Sigmoid colon (tissue), 7 donors: Measurements from ENCODE around the gene OLFML1. TPM values are rescaled to one million over a fixed set of nuclear protein-coding genes. Genes with fewer than 3 reads are reported as not detected.

Experiments used
- DNase-seq: peaks from one replicate; pipeline ENCODE4 v3.0.0-alpha.2; 2019
- H3K27ac ChIP-seq, 4 donors: fragments of 200-600 bp; sonication (generic); one replicate each; pipeline ENCODE4 v1.5.1; 2016 to 2019; ENCODE audit warnings: mild to moderate bottlenecking in 1 of 4
- H3K27me3 ChIP-seq, 3 donors: fragments of 200-600 bp; sonication (generic); one replicate each; pipeline ENCODE4 v1.5.1; 2019; ENCODE audit warnings: mild to moderate bottlenecking in 1 of 3
- H3K36me3 ChIP-seq, 4 donors: fragments of 200-600 bp; sonication (generic); one replicate each; pipeline ENCODE4 v1.5.1; 2016 to 2019
- H3K4me1 ChIP-seq, 4 donors: fragments of 200-600 bp; sonication (generic); one replicate each; pipeline ENCODE4 v1.5.1; 2017 to 2019
- H3K4me3 ChIP-seq, 4 donors: fragments of 200-600 bp; sonication (generic); one replicate each; pipeline ENCODE4 v1.5.1; 2017 to 2019; ENCODE audit warnings: mild to moderate bottlenecking in 2 of 4, moderate library complexity in 1 of 4
- H3K9me3 ChIP-seq, 4 donors: fragments of 200-600 bp in 3 of 4; sonication (generic) in 3 of 4; one replicate each; pipeline versions ENCODE4 v1.5.1 to v1.6.1; 2013 to 2019
- EP300 ChIP-seq, 4 donors: sonication (generic); formaldehyde crosslinking; IDR thresholded peaks; one replicate each; pipeline ENCODE4 v1.6.1; 2017; ENCODE audit warnings: antibody characterized with exemption in 4 of 4
- POLR2A ChIP-seq, 2 donors: fragments of 450-650 bp; IDR thresholded peaks; one replicate each; pipeline ENCODE4 v1.6.1; 2016; ENCODE audit warnings: antibody characterized with exemption in 2 of 2, mild to moderate bottlenecking in 2 of 2, moderate library complexity in 2 of 2
- POLR2AphosphoS5 ChIP-seq, 4 donors: sonication (generic); formaldehyde crosslinking; IDR thresholded peaks; one replicate each; pipeline ENCODE4 v1.6.1; 2017; ENCODE audit warnings: antibody characterized with exemption in 4 of 4
- WGBS, 2 donors: extraction: QIAGEN DNeasy Blood & Tissue Kit; methylation state at CpG; one replicate each; pipeline ENCODE4 v1.1.7; 2013; 5-methylcytosine and 5-hydroxymethylcytosine counted together
- intact Hi-C: fragments of 100-400 bp; cut with DNase I; formaldehyde crosslinking; loops from one replicate; pipeline ENCODE4 v1.15.1; 2023
- polyA plus RNA-seq, 3 donors: library from polyadenylated mRNA; stranded (reverse); fragments of 200-250 nt; gene quantifications; one replicate each; pipeline ENCODE4 v1.2.3, GENCODE V29; 2013
- total RNA-seq, 4 donors: library from RNA; depleted of rRNA; stranded (reverse); fragments of >200 nt; gene quantifications; one replicate each; pipeline ENCODE4 v1.1.0, GENCODE V29; 2016
- TF ChIP-seq, protein P1 (sequence below), 4 experiments: fragments of 450-650 bp in 3 of 4; fragments of 200-600 bp in 1 of 4; IDR thresholded peaks; one replicate each; pipeline ENCODE4 v1.5.1; 2016 to 2019; ENCODE audit warnings: antibody characterized with exemption in 4 of 4, mild to moderate bottlenecking in 3 of 4, moderate library complexity in 2 of 4
- donor health status: healthy with polysubstance abuse.
- donor health status: Bipolar disorder and iron deficiency.
- donor health status: healthy.

The OLFML1 gene
- total and polyA plus RNA-seq, 7 donors = 1.8 to 14.7 (median 4.9) TPM; not detected in 1

GRCh38 chr11:7551571-7551970 lies 66.3 kb downstream of the OLFML1 start:
- WGBS, 2 donors = 94 to 97% methylated on average over 1 of the region's 1 CpG
- intact Hi-C loops = no loop called here

DNA sequence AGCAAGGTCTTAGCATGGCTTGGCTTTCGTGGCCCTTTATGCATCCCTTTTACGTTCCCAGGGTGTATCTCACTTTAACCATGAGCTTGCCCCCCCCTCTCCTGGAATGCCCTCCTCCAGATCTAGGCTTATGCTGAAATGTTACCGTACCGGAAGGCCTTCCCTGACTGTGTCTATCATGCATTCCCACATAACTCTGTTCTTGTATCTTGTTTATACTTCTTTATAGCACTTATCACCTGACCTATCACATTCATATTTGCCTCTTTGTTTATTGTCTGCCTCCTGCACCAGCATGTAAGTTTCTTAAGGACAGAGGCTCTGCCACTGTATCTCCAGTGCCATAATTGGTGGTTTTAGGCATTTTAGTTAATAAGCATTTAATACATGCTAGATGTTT lies 67.4 kb downstream of the OLFML1 start:
- TF ChIP-seq, protein P1, sequence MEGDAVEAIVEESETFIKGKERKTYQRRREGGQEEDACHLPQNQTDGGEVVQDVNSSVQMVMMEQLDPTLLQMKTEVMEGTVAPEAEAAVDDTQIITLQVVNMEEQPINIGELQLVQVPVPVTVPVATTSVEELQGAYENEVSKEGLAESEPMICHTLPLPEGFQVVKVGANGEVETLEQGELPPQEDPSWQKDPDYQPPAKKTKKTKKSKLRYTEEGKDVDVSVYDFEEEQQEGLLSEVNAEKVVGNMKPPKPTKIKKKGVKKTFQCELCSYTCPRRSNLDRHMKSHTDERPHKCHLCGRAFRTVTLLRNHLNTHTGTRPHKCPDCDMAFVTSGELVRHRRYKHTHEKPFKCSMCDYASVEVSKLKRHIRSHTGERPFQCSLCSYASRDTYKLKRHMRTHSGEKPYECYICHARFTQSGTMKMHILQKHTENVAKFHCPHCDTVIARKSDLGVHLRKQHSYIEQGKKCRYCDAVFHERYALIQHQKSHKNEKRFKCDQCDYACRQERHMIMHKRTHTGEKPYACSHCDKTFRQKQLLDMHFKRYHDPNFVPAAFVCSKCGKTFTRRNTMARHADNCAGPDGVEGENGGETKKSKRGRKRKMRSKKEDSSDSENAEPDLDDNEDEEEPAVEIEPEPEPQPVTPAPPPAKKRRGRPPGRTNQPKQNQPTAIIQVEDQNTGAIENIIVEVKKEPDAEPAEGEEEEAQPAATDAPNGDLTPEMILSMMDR (IDR thresholded peaks at IDR 0.05) = no peak
- no peak for TF ChIP-seq EP300 (IDR thresholded peaks at IDR 0.05)
- no peak for DNase-seq
- Histone ChIP-seq H3K27ac (no peak overlapping the region), H3K9me3 (no peaks in the 10 kb centered on the region), H3K4me3 (no peak overlapping the region), H3K27me3 (no peaks in the 10 kb centered on the region), H3K4me1 (peaks cover 0 to 10% (median 8%) of the 10 kb centered on the region in 4 donors), H3K36me3 (no peaks in the 10 kb centered on the region)
- intact Hi-C loops = no loop called here
- 25 to 76% methylated on average over 4 of the region's 4 CpGs for WGBS, 2 donors

More at GRCh38 chr11:7551571-7551970, 66.3 kb downstream of the OLFML1 start:
- TF ChIP-seq POLR2AphosphoS5 (IDR thresholded peaks at IDR 0.05) (no peak), EP300 (IDR thresholded peaks at IDR 0.05) (no peak), POLR2A (IDR thresholded peaks at IDR 0.05) (no peak)
- TF ChIP-seq, protein P1 (IDR thresholded peaks at IDR 0.05) = no peak
- peaks cover 0 to 10% (median 8%) of the 10 kb centered on the region in 4 donors for H3K4me1 ChIP-seq
- no peak for DNase-seq
- no peak overlapping the region for H3K27ac ChIP-seq
- H3K36me3 ChIP-seq = no peaks in the 10 kb centered on the region
- no peaks in the 10 kb centered on the region for H3K27me3 ChIP-seq
- H3K4me3 ChIP-seq = no peak overlapping the region
- H3K9me3 ChIP-seq = no peaks in the 10 kb centered on the region

DNA sequence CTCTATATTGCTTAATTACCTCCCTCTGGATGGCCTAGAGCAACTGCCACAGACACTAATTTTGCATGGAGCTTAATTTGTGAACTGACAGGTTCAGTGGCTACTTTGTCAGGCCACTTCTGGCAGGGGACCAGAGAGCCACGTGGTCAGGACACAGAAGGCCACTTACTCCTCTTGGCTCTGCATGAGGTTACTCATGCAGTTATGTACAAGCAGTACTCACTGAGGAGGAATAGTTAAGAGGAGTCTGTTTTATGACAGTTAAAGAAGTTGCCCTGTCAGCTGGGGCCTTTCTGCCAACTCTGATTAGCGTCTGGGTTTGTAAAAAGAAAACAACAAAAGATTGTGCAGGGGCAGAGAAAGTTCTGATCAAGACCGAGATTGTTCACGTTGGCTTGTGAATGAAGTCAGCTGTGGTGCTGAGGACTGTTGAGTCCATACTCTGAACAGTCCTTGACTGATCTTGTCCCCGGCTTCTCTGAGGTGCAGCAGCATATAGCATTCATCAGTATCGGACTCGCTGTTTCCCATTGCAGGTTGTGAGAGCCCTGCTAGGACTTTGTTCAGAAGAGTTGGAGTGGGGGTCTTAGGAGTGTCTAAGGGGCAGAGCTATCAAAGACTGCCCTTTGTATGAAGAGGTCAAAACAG lies 69.9 kb downstream of the OLFML1 start:
- peaks cover 0 to 10% (median 8%) of the 10 kb centered on the region in 4 donors for H3K4me1 ChIP-seq
- intact Hi-C loops = no loop called here
- no peaks in the 10 kb centered on the region for H3K36me3 ChIP-seq
- WGBS, 2 donors = 24 to 62% methylated on average over 7 of the region's 7 CpGs
- H3K9me3 ChIP-seq = no peaks in the 10 kb centered on the region
- DNase-seq = no peak
- no peak for TF ChIP-seq POLR2A (IDR thresholded peaks at IDR 0.05)
- no peak for TF ChIP-seq POLR2AphosphoS5 (IDR thresholded peaks at IDR 0.05)
- TF ChIP-seq EP300 (IDR thresholded peaks at IDR 0.05) = no peak
- TF ChIP-seq, protein P1 (IDR thresholded peaks at IDR 0.05) = no peak
- no peak overlapping the region for H3K27ac ChIP-seq
- no peaks in the 10 kb centered on the region for H3K27me3 ChIP-seq
- H3K4me3 ChIP-seq = no peak overlapping the region

GRCh38 chr11:7558046-7558445 lies 72.7 kb downstream of the OLFML1 start:
- no peak overlapping the region for H3K4me3 ChIP-seq
- intact Hi-C loops = no loop called here
- TF ChIP-seq, protein P1 (IDR thresholded peaks at IDR 0.05) = no peak
- TF ChIP-seq POLR2AphosphoS5 (IDR thresholded peaks at IDR 0.05) (no peak), EP300 (IDR thresholded peaks at IDR 0.05) (no peak), POLR2A (IDR thresholded peaks at IDR 0.05) (no peak)
- peaks cover 0 to 16% (median 11%) of the 10 kb centered on the region in 4 donors for H3K4me1 ChIP-seq
- no peak for DNase-seq
- no peaks in the 10 kb centered on the region for H3K27me3 ChIP-seq
- H3K27ac ChIP-seq = no peak overlapping the region
- H3K36me3 ChIP-seq = no peaks in the 10 kb centered on the region
- H3K9me3 ChIP-seq = no peaks in the 10 kb centered on the region
